ENCODE results near the gene SNRNP70. TPM values are rescaled to one million over a fixed set of nuclear protein-coding genes. Genes with fewer than 3 reads are reported as not detected.
A peak's percentile ranks its signal among the peaks of the same experiment; 100 is the strongest.

Gene SNRNP70
- total RNA-seq, 6 experiments from 2014 or later, result 80.8 to 187 (median 123) TPM

- no peak for DNase-seq
Measured at GRCh38 chr19:49110567-49110966, 25.3 kb downstream of the SNRNP70 start.

GRCh38 chr19:49111218-49111998 is 26.2 kb downstream of the SNRNP70 start:
- intact Hi-C loops (cut with DNase I), result no loop called here
- WGBS (ENCODE audit: insufficient coverage, low coverage, low lambda C conversion rate, missing lambda C conversion rate), result 74% methylated on average over 9 of the region's 11 CpGs
- DNase-seq (no peak), ATAC-seq (no peak)
- no peak overlapping the region for H3K4me3 ChIP-seq
- TF ChIP-seq CTCF (IDR thresholded peaks at IDR 0.05), result no peak
- no peak for TF ChIP-seq POLR2A (IDR thresholded peaks at IDR 0.05)
- H3K4me1 ChIP-seq, result peaks cover 0 to 6% (median 0%) of the 10 kb centered on the region in 4 donors
- peaks cover 0 to 26% (median 10%) of the 10 kb centered on the region in 4 donors for H3K36me3 ChIP-seq
- no peaks in the 10 kb centered on the region for H3K9me3 ChIP-seq
- no peaks in the 10 kb centered on the region for H3K27me3 ChIP-seq
- no peak overlapping the region for H3K27ac ChIP-seq

More at GRCh38 chr19:49110567-49110966, 25.3 kb downstream of the SNRNP70 start:
- Histone ChIP-seq H3K4me1 (peaks cover 0 to 6% (median 0%) of the 10 kb centered on the region in 4 donors), H3K9me3 (no peaks in the 10 kb centered on the region), H3K27ac (no peak overlapping the region), H3K36me3 (peaks cover 0 to 35% (median 11%) of the 10 kb centered on the region in 4 donors), H3K27me3 (no peaks in the 10 kb centered on the region), H3K4me3 (no peak overlapping the region)
- 37% methylated on average over 3 of the region's 3 CpGs for WGBS (ENCODE audit: insufficient coverage, low coverage, low lambda C conversion rate, missing lambda C conversion rate)
- ATAC-seq, result no peak
- TF ChIP-seq CTCF (IDR thresholded peaks at IDR 0.05) (no peak), POLR2A (IDR thresholded peaks at IDR 0.05) (no peak)
- intact Hi-C loops (cut with DNase I), result no loop called here

- H3K4me1 ChIP-seq, result peaks cover 0 to 14% (median 5%) of the 10 kb centered on the region in 4 donors
- intact Hi-C loops (cut with DNase I), result no loop called here
Measured at GRCh38 chr19:49113762-49114629, 28.7 kb downstream of the SNRNP70 start, which contains the start of gene LIN7B. LIN7B (plus strand) TSS chr19:49114370; CDS start chr19:49114405, 35 bp downstream.

More at GRCh38 chr19:49113762-49114629, 28.7 kb downstream of the SNRNP70 start, which contains the start of gene LIN7B:
- 3% methylated on average over 9 of the region's 66 CpGs for WGBS (ENCODE audit: insufficient coverage, low coverage, low lambda C conversion rate, missing lambda C conversion rate)
- peak in 2 of 3 donors; percentile 69 to 72 for DNase-seq
- Histone ChIP-seq H3K9me3 (no peaks in the 10 kb centered on the region), H3K27me3 (no peaks in the 10 kb centered on the region), H3K36me3 (peaks cover 0 to 1% (median 0%) of the 10 kb centered on the region in 4 donors), H3K4me3 (peak within 1 kb of the TSS; percentile 77 to 85 (median 82)), H3K27ac (peak within 1 kb of the TSS; percentile 27 to 62 (median 50))
- ATAC-seq, result peak; percentile 60 to 68 (median 66)
- TF ChIP-seq POLR2A (IDR thresholded peaks at IDR 0.05), result peak; percentile 24
- peak; percentile 47 to 67 (median 53) for TF ChIP-seq CTCF (IDR thresholded peaks at IDR 0.05)
